IPS DF 6.9 (cell line): ENCODE data around the gene SDR42E2.
A peak's percentile ranks its signal among the peaks of the same experiment; 100 is the strongest.
"Not testable (repeated sequence)": the region's sequence is repeated elsewhere in the genome, so short reads cannot be mapped to it uniquely, and the experiment has no call there.

ENCODE experiments used
- DNase-seq: peaks from one replicate; pipeline ENCODE4 v3.0.0-alpha.2; 2013; ENCODE audit warnings: low read depth, low spot score
- H3K27ac ChIP-seq: one replicate; pipeline ENCODE4 v1.5.1; 2013; ENCODE audit warnings: low read length, control low read depth
- H3K27me3 ChIP-seq: 2 replicates; pipeline ENCODE4 v1.6.1; 2013; ENCODE audit warnings: mild to moderate bottlenecking, low read length; ENCODE audit not compliant: control insufficient read depth, insufficient read depth
- H3K36me3 ChIP-seq: 2 replicates; pipeline ENCODE4 v1.6.1; 2013; ENCODE audit warnings: low read length; ENCODE audit not compliant: control insufficient read depth, insufficient read depth
- H3K4me1 ChIP-seq: 2 replicates; pipeline ENCODE4 v1.6.1; 2013; ENCODE audit warnings: low read length; ENCODE audit not compliant: control insufficient read depth, insufficient read depth
- H3K4me3 ChIP-seq: 2 replicates; pipeline ENCODE4 v1.5.1; 2013; ENCODE audit warnings: mild to moderate bottlenecking, low read length
- H3K9me3 ChIP-seq: 2 replicates; pipeline ENCODE4 v1.6.1; 2013; ENCODE audit warnings: low read length, inconsistent platforms; ENCODE audit not compliant: control insufficient read depth, insufficient read depth
- WGBS: extraction: QIAGEN DNeasy Blood & Tissue Kit; methylation state at CpG from one replicate; pipeline ENCODE4 v1.1.7; 2013; ENCODE audit warnings: mixed read lengths, missing lambda C conversion rate; ENCODE audit not compliant: insufficient read length, insufficient coverage; 5-methylcytosine and 5-hydroxymethylcytosine counted together

The SDR42E2 gene

DNA sequence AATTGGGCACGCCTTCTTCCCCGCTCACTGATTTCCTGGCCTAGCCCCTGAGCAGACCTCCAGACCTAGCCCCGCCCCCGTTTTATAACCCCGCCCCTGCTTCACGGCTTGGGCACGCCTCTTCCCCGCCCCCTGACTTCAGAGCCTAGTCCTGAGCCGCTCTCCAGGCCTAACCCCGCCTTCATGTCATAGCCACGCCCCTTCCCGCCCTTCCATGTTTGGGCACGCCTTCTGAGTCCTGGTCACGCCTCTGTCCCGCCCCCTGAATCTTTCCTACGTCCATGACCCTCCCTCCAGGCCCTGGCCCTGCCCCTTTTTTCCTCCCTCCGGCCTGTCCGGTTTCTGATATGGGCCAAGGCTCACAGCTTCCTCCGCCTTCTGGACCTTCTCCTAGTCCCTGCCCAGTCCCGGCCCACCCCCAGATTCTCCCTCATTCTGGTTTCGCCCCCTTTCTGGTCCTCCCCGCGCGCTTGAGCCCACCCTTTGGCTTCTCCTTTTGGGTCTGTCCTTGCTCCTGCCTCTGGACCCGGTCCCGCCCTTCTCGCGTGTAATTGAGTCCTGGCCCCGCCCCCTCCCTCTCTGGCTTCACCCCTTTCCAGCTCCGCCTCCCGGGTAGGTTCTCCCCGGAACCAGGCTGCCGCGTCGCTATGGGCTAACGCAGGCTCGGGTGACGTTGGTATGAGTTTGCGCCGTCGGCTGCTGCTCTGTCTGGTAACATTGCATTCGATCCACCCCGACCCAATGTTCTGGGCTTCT, 28.6 kb downstream of the SDR42E2 start:
- no CpG with 5 or more reads among the region's 43 CpGs for WGBS
- H3K4me1 ChIP-seq: peaks cover 7% of the 10 kb centered on the region
- H3K36me3 ChIP-seq: no peaks in the 10 kb centered on the region

DNA sequence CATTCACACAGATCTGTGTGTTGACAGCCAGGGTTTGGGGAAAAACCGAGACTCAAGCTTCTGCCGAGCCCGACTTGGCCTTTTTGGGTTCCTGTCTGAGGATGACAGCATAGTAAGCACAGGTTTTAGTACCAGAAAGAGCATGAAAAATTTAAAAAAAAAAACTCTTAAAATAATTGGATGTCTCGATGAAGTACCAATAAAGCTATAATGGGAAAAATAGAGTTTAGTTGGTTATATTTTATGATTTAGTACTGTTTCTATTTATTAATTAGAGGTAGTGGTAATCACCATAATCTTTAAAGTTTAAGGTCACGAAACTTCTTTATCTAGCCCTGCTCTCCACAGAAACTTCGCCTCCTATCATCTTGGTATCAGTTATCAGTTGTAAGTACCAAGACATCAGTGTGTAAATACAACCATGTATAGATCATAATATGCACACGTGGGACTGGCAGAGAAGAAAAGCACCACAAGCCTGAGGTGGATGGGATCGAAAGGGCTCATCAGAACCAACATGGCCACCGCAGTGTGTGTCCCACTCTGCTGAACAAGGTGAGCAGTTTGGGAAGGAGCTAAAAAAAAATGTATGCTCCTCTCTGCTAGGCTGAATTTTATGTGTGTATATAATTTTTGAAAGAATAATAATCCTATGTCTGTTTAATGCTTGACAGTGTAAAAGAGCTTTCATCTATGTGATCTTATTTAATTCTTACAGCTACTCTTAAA, 29.4 kb downstream of the SDR42E2 start:
- Histone ChIP-seq H3K4me1 (peaks cover 7% of the 10 kb centered on the region), H3K27ac (no peak overlapping the region), H3K9me3 (no peaks in the 10 kb centered on the region), H3K4me3 (peak overlapping the region; percentile 70; the same call in 1 of the 2 replicates), H3K27me3 (no peaks in the 10 kb centered on the region), H3K36me3 (no peaks in the 10 kb centered on the region)
- DNase-seq: no peak
- WGBS: no CpG with 5 or more reads among the region's 9 CpGs

More for the DNA sequence above, 28.6 kb downstream of the SDR42E2 start:
- H3K9me3 ChIP-seq: no peaks in the 10 kb centered on the region
- peak overlapping the region; percentile 70; the same call in 1 of the 2 replicates for H3K4me3 ChIP-seq
- H3K27me3 ChIP-seq: no peaks in the 10 kb centered on the region
- DNase-seq: peak; percentile 92
- no peak overlapping the region for H3K27ac ChIP-seq

DNA sequence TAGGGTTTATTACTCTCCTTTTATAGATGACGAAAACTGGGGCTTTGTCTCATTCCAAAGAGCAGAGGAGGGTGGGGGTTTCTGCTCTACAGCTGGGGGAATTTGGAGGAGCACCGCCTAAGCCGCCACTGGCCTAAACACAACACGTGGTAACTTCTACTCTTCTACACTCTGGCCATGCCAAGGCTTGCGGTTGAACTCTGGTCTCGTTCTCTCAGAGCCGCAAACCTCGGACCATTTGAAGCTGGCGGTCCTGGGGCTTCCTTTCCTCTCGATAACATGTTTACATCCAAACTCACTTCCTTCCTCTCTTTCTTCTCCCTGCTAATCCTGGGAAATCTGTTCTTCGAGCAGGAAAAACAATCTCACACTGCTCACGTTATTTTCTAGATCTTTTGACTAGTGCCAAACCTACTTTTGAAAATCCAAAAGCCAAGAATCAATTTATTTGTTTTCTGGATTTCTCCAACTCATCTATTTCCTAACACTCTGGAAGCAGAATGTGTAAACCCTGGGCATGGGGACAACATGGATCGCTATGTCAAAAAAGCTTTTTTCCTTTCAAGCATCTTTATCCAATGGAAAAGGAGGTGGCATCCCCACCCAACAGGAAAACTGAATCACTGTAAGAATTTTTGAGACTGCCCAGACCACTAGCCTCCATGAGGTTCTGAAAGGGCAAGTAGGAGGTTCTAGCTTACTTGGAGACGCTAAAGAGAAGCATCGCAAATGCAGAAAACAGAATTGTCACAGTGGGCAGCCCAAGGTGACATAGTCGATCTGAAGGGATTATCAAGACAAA, 30.2 kb downstream of the SDR42E2 start:
- no peaks in the 10 kb centered on the region for H3K36me3 ChIP-seq
- H3K27ac ChIP-seq: no peak overlapping the region
- no peak overlapping the region for H3K4me3 ChIP-seq
- no peaks in the 10 kb centered on the region for H3K9me3 ChIP-seq
- no peaks in the 10 kb centered on the region for H3K27me3 ChIP-seq
- peaks cover 7% of the 10 kb centered on the region for H3K4me1 ChIP-seq
- WGBS: no CpG with 5 or more reads among the region's 16 CpGs
- no peak for DNase-seq

DNA sequence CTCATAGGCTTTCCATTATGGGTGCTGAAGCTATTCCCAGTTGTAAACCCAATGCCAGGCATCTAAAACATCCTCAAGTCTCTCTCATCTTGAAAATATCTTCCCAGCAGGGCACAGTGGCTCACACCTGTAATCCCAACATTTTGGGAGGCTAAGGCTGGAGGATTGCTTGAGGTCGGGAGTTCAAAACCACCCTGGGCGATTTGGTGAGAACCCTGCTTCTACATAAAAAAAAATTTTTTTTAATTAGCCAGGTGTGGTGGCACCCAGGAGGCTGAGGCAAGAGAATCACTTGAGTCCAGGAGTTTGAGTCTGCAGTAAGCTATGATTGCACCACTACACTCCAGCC, 30.7 kb downstream of the SDR42E2 start:
- Histone ChIP-seq H3K36me3 (no peaks in the 10 kb centered on the region), H3K9me3 (no peaks in the 10 kb centered on the region), H3K27me3 (no peaks in the 10 kb centered on the region), H3K4me1 (peaks cover 7% of the 10 kb centered on the region), H3K4me3 (no peak overlapping the region), H3K27ac (no peak overlapping the region)
- WGBS: no CpG with 5 or more reads among the region's 2 CpGs
- DNase-seq: no peak

DNA sequence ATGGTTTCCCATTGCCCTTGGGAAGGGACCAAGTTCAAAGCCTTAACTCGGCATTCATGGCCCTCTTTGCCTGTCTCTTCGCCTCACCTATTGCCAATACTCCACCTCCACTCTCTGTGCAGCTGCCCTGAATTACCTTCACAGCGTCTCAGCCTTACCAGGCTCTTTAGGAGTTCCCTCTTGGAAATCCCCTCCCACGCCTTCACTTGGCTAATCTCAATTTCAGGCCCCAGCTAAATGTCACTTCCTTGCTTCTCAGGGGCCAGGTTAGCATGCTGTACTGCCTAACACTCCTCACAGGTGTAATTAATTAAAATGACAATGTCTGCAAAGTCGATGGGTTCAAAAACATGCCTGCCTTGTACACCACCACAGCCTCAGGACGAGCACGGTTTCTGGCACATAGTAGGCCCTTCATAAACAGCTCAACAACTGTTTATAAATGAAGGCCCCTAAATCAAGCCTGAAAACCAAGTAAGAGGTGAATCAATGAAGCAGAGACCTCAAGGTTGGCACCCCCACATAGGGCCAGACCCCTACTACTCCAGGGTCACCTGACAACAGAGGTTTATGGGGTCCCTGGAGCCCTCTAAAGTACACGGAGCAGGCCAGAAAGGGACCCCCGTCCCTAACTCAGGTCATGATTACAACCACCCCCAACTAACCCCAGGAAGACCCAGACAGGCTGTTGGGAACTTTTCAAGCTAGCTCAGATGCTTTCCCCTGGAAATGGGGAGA, 32.6 kb downstream of the SDR42E2 start:
- no peaks in the 10 kb centered on the region for H3K9me3 ChIP-seq
- H3K36me3 ChIP-seq: no peaks in the 10 kb centered on the region
- H3K4me3 ChIP-seq: no peak overlapping the region
- 0 out of 2 replicates have a peak, but pooled peaks cover 2% of the 10 kb centered on the region for H3K4me1 ChIP-seq
- DNase-seq: no peak
- H3K27ac ChIP-seq: no peak overlapping the region
- no peaks in the 10 kb centered on the region for H3K27me3 ChIP-seq
- WGBS: no CpG with 5 or more reads among the region's 9 CpGs

DNA sequence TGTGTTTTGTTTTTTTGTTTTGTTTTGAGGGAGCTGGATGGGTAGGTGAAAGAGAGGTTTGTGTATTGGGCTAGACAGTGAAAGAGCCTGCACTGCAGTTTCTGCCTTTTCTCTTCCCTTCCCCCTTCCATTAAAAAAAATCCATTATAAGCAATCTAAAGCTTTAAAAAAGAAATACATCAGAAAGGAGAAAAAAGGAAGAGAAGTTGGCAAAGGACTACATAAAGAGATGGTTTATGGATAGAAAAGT, 33.1 kb downstream of the SDR42E2 start:
- Histone ChIP-seq H3K27me3 (no peaks in the 10 kb centered on the region), H3K36me3 (no peaks in the 10 kb centered on the region), H3K9me3 (no peaks in the 10 kb centered on the region), H3K4me3 (no peak overlapping the region), H3K27ac (no peak overlapping the region), H3K4me1 (0 out of 2 replicates have a peak, but pooled peaks cover 2% of the 10 kb centered on the region)
- no peak for DNase-seq

GRCh38 chr16:22195695-22196558, 33.6 kb downstream of the SDR42E2 start:
- no peaks in the 10 kb centered on the region for H3K27me3 ChIP-seq
- 0 out of 2 replicates have a peak, but pooled peaks cover 2% of the 10 kb centered on the region for H3K4me1 ChIP-seq
- H3K9me3 ChIP-seq: no peaks in the 10 kb centered on the region
- H3K27ac ChIP-seq: no peak overlapping the region
- peak overlapping the region; percentile 69; the same call in 1 of the 2 replicates for H3K4me3 ChIP-seq
- no CpG with 5 or more reads among the region's 39 CpGs for WGBS
- no peak for DNase-seq
- H3K36me3 ChIP-seq: no peaks in the 10 kb centered on the region

DNA sequence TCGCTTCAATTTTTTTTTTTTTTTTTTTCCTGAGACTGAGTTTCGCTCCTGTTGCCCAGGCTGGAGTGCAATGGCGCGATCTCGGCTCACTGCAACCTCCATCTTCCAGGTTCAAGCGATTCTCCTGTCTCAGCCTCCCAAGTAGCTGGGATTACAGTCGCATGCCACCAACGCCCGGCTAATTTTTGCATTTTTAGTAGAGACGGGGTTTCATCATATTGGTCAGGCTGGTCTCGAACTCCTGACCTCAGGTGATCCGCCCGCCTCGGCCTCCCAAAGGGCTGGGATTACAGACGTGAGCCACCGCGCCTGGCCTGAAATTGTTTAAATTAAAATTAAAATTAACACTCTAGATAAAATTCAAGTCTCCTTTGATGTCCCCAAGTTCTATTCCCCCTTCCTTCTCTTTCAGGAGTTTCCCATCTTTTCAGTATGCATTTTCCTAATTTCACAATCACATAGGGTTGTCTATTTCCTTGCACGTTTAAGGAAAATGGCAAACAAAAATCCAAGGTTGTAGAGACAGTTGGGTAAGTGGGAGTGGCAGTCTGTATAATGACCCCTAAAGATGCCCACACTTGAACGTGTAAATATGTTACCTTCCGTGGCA, 34.4 kb downstream of the SDR42E2 start:
- not testable (repeated sequence) for H3K9me3 ChIP-seq, H3K4me1 ChIP-seq, H3K36me3 ChIP-seq, H3K27ac ChIP-seq, H3K4me3 ChIP-seq, DNase-seq, H3K27me3 ChIP-seq
- WGBS: no CpG with 5 or more reads among the region's 20 CpGs

- DNase-seq: no peak
- Histone ChIP-seq H3K4me1 (no peaks in the 10 kb centered on the region), H3K36me3 (no peaks in the 10 kb centered on the region), H3K27ac (no peak overlapping the region), H3K9me3 (no peaks in the 10 kb centered on the region), H3K4me3 (no peak overlapping the region), H3K27me3 (no peaks in the 10 kb centered on the region)
- no CpG with 5 or more reads among the region's 7 CpGs for WGBS
Measured at GRCh38 chr16:22198547-22199293, 36.4 kb downstream of the SDR42E2 start.
